H4 (cell line): ENCODE data around the gene PRSS27. TPM values are rescaled to one million over a fixed set of nuclear protein-coding genes. Genes with fewer than 3 reads are reported as not detected.
A peak's percentile ranks its signal among the peaks of the same experiment; 100 is the strongest.

Experiments used
- DNase-seq: peaks from one replicate; pipeline ENCODE4 v3.0.0-alpha.2; 2015; ENCODE audit warnings: low spot score
- total RNA-seq: library from RNA; depleted of rRNA; stranded (reverse); fragments of >200 nt; shearing (Covaris generic); gene quantifications from 2 replicates; pipeline ENCODE4 v1.2.3, GENCODE V29; 2014; rRNA removed

The PRSS27 gene
- total RNA-seq, result 0.02 and 0.46 TPM in 2 replicates

DNA sequence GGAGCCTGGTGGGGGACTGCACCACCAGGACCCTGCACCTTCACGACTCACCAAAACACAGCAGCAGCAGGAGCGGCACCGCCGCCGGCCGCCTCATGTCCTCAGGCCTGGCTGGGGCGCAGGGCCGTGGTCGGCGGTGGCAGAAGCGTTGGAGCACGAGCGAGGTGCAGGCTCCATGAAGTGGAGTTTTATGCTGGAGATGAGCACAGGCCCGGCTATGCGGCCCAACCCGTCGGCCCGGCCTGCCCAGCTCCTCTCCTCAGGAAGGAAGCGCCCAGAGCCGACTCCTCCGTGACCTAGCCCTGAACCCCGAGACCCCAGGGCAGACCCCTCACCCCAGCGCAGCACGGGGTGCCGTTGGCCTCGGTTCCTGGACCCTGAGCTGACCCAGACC, at the start of gene PRSS27:
PRSS27 (minus strand) TSS at position 161 of the 394 bp plus-strand sequence; CDS start at position 97, 64 bp downstream.
- DNase-seq, result no peak

DNA sequence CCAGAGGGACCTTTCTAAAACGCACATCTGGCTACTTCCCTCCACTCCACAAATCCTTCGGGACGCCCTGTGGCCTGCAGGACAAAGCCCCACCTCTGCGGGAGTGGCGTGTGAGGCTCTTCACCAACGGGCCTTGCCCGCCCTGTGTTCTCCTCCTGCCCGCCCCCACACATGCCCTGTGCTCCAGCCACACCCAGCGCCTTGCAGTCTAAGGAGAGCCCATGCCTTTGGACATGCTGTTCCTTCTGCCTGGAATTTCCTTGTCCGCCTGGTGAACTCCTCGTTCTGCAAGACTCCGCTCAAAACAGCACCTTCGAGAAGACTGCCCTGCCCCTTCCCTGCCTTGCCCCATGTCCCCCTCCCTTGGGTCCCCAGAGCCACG, 49.6 kb upstream of the PRSS27 start:
- DNase-seq, result no peak

- DNase-seq, result no peak
Measured at GRCh38 chr16:2769100-2769529, 49.1 kb upstream of the PRSS27 start.

DNA sequence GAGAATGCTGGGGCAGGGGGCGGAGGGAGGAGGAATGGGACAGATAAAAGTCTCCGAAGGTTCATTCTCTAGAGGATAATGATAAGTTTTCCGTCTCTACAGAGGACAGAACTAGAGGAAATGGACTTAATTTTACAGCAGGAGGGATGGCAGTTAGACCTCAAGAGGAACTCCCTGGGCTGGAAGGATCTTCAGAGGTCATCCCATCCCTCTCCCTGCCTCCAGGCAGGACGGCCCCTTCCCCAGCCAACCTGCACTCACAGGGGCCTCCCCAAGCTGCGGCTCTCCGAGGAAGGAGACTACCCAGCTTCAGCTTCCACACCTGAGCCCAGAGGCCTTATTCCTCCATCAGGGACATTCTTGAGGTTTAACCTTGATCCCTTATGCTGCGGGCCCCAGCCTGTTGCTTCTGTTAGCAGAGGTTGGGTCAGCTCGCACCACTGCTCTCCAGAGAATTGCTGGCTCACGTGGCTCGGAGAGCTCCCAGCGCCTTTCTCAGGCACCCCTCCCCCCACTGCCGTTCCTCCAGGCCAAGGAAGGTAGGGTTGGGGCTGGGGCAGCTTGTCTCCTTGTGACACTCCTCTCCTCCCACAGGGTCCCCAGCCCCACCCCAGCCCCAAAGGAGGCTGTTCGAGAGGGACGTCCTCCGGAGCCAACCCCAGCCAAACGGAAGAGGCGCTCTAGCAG, 48.5 kb upstream of the PRSS27 start:
- no peak for DNase-seq

DNA sequence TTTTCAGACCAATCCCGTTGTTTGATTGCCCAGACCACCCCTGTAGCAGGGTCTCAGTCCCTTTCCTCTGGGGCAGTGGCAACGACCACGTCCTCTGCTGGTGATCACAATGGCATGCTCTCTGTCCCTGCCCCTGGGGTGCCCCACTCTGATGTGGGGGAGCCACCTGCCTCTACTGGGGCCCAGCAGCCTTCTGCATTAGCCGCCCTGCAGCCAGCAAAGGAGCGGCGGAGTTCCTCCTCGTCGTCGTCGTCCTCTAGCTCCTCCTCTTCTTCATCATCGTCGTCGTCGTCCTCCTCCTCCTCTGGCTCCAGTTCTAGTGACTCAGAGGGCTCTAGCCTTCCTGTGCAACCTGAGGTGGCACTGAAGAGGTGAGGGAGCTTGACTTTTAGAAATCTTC, 47.9 kb upstream of the PRSS27 start:
- no peak for DNase-seq

DNA sequence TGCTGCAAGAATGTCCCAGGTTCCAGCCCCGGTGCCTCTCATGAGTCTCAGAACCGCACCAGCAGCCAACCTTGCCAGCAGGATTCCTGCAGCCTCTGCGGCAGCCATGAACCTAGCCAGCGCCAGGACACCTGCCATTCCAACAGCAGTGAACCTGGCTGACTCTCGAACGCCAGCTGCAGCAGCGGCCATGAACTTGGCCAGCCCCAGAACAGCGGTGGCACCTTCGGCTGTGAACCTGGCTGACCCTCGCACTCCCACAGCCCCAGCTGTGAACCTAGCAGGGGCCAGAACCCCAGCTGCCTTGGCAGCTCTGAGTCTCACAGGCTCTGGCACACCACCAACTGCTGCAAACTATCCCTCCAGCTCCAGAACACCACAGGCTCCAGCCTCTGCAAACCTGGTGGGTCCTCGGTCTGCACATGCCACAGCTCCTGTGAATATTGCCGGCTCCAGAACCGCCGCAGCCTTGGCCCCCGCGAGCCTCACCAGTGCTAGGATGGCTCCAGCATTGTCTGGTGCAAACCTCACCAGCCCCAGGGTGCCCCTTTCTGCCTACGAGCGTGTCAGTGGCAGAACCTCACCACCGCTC, 47.2 kb upstream of the PRSS27 start:
- DNase-seq, result no peak

DNA sequence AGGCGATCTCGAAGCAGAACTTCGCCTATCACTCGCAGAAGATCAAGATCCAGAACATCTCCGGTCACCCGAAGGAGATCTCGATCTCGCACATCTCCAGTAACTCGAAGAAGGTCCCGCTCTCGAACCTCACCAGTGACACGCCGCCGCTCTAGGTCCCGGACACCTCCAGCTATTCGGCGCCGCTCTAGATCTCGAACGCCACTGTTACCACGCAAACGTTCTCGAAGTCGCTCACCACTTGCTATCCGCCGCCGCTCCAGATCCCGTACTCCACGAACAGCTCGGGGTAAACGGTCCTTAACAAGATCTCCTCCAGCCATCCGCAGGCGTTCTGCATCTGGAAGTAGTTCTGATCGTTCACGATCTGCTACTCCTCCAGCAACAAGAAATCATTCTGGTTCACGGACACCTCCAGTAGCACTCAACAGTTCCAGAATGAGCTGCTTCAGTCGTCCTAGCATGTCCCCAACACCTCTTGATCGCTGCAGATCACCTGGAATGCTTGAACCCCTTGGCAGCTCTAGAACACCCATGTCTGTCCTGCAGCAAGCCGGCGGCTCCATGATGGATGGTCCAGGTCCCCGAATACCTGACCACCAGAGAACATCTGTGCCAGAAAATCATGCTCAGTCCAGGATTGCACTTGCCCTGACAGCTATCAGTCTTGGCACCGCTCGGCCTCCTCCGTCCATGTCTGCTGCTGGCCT, 46.6 kb upstream of the PRSS27 start:
- no peak for DNase-seq

DNA sequence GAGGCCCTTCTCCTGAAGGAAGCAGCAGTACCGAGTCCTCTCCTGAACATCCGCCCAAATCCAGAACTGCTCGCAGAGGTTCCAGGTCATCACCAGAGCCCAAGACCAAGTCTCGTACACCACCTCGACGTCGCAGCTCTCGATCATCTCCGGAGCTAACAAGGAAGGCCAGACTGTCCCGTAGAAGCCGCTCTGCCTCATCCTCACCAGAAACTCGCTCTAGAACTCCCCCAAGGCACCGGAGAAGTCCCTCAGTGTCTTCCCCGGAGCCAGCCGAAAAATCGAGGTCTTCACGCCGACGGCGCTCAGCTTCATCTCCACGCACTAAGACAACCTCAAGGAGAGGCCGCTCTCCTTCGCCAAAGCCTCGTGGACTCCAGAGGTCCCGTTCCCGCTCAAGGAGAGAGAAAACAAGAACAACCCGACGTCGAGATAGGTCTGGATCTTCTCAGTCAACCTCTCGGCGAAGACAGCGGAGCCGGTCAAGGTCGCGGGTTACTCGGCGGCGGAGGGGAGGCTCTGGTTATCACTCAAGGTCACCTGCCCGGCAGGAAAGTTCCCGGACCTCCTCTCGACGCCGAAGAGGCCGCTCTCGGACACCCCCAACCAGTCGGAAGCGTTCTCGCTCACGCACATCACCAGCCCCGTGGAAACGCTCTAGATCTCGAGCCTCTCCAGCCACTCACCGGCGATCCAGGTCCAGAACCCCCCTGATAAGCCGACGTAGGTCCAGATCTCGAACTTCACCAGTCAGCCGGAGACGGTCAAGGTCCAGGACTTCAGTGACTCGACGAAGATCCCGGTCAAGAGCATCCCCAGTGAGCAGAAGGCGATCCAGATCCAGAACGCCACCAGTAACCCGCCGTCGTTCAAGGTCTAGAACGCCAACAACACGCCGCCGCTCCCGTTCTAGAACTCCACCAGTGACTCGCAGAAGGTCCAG, 45.7 kb upstream of the PRSS27 start:
- DNase-seq, result no peak

DNA sequence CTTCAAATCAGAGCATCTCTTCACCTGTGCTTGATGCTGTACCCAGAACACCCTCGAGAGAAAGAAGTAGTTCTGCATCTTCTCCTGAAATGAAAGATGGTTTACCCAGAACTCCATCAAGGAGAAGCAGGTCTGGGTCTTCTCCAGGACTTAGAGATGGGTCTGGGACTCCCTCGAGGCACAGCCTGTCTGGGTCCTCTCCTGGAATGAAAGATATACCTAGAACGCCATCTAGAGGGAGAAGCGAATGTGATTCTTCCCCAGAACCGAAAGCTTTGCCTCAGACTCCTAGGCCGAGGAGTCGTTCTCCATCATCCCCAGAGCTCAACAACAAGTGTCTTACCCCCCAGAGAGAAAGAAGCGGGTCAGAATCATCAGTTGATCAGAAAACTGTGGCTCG, 44.7 kb upstream of the PRSS27 start:
- DNase-seq, result no peak

DNA sequence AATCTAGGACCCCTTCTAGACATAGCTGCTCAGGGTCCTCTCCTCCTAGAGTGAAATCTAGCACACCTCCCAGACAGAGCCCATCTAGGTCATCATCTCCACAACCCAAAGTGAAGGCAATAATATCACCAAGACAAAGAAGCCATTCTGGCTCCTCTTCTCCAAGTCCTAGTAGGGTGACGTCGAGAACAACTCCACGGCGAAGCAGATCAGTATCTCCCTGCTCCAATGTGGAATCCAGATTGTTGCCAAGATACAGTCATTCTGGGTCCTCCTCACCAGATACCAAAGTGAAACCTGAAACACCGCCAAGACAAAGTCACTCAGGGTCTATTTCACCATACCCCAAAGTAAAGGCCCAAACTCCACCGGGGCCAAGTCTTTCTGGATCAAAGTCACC, 43.1 kb upstream of the PRSS27 start:
- no peak for DNase-seq

DNA sequence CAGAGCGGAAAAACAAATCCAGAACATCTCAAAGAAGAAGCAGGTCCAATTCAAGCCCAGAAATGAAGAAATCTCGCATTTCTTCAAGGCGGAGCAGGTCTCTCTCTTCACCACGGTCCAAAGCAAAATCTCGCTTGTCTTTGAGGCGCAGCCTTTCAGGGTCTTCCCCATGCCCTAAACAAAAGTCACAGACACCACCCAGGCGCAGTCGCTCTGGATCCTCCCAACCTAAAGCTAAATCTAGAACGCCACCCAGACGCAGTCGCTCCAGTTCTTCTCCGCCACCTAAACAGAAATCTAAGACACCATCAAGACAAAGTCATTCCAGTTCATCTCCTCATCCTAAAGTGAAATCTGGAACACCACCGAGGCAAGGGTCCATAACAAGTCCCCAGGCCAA, 42.7 kb upstream of the PRSS27 start:
- DNase-seq, result no peak

DNA sequence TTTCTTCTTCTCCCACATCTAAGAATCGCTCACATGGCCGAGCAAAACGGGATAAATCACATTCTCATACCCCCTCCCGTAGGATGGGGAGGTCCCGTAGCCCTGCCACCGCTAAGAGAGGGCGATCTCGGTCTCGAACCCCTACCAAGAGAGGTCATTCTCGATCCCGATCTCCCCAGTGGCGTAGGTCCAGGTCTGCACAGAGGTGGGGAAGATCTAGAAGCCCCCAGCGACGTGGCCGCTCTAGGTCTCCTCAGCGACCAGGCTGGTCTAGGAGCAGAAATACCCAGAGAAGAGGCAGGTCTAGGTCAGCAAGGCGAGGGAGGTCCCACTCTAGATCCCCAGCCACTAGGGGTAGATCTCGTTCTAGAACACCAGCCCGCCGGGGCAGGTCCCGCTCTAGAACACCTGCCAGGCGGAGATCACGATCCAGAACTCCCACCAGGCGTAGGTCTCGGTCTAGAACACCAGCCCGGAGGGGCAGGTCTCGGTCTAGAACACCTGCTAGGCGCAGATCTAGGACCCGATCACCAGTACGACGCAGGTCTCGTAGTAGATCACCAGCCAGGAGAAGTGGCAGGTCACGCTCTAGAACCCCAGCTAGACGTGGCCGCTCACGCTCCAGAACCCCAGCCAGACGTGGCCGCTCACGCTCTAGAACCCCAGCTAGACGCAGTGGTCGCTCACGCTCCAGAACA, 42.0 kb upstream of the PRSS27 start:
- DNase-seq, result no peak

DNA sequence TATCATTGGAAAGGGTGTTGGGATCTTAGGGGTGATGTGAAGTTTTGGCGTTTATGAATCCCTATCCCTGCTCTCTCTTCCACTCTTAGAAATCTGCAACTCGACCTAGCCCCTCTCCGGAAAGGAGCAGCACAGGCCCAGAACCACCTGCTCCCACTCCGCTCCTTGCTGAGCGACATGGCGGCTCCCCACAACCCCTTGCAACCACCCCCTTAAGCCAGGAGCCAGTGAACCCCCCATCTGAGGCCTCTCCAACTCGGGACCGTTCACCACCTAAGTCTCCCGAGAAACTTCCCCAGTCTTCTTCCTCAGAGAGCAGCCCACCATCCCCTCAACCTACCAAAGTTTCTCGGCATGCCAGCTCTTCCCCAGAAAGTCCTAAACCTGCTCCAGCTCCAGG, 41.4 kb upstream of the PRSS27 start:
- DNase-seq, result no peak

GRCh38 chr16:2757344-2757743, 37.3 kb upstream of the PRSS27 start:
- no peak for DNase-seq

DNA sequence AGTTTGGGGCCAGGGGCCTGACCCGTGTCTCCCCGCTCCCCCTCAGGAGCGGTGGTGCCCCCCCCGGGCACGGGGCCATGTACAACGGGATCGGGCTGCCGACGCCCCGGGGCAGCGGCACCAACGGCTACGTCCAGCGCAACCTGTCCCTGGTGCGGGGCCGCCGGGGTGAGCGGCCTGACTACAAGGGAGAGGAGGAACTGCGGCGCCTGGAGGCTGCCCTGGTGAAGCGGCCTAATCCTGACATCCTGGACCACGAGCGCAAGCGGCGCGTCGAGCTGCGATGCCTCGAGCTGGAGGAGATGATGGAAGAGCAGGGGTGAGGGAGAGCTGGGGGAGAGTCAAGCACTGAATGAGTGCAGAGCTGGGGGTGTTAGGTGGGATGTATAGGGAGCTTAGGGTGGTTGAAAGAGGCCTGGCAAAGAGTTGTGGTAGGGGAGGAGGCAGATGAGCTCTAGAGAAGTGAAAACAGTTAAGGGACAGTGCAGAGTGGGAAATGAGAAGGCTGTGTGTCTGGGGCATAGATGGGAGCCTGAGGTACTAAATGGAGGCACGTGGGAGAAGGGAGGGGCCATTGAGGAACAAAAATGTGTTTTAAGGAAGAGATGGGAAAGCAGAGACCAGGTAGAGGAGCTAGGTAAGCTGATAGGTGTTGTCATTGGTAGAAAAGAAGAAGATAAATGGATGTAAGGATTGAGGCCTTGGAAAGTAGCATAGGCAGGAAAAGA, 36.4 kb upstream of the PRSS27 start:
- no peak for DNase-seq

DNA sequence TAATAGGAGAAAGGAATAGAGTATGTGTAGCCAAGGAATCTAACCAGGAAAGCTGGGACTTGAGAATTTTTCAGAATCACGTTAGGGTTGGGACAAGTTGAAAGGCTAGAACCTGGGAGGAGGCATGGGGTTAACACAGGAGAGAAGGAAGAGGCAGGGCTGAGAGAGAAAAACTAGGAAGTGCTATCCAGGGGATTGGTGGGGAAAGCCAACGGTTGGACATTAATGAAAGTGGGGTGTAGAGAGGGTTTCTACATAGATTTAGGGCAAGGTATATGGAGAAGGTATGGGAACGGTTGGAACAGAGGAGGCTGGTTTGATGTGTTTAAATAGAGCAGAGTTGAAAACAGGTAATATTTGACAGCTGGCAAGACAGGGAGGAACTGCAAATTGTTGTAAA, 35.1 kb upstream of the PRSS27 start:
- no peak for DNase-seq

GRCh38 chr16:2753733-2754020, 33.7 kb upstream of the PRSS27 start:
- DNase-seq, result no peak

- peak; percentile 75 for DNase-seq
Measured at GRCh38 chr16:2752850-2753732, 33.1 kb upstream of the PRSS27 start.

DNA sequence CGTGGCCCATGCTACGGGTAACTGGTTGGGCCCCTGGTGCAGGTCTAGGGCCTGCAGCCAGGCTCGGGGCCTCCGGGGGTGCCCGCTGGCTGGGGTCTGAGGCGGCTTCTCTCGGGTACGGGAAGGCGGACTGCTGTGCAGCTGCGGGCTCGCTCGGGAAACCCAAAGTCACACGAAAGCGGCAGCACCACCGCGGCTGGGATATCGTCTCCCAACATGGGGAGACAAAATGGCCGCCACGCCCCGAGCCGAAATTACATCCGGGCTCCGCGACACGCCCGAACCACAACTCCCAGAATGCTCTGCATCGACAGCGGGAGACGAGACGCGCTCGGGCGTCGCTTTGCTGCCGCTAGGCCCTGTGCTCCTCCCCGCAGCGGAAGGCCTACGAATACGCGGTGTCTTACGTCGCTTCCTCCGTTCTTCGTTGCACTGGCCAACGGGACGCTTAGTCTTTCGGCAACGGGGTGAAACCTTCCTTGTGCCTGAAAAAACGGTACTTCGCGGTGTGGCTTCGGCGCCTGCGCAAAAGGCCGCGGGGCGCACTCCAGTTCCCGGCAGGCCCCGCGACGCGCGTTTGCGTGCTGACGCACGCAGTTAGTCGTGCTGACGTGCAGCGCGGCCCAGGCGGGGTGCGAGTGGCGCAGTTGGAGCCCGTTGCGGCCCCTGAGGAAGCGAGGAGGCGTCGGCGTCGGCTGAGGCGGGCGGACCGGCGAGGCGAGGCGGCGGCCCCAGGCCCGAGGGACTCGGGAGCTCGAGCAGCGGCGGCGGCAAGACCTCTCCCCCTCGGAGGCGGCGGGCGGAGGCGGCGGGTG, 32.2 kb upstream of the PRSS27 start, which contains the start of gene SRRM2:
SRRM2 (plus strand) TSS at position 604 of the 815 bp plus-strand sequence. CDS start 3,727 bp downstream, outside the sequence.
- peak; percentile 92 for DNase-seq
